Measurements from ENCODE around the gene CNTN5.

Gene CNTN5

DNA sequence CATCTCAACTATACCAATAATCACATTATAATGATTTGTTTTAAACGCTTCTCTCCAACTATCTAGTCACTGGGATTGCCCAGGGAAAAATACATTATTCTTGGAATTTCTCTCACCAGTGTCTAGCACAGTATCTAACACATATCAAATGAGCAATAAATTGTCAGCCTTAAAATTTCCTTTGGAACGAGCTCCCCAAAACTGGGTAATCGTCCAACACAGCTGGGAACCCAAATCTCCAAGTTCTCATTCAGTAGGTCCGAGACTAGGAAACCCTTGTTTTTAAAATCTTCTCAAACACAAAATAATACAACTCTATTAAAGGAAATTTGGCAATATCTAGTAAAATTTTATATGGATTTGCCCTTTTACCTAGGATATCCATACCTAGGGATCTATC lies 1338.5 kb downstream of the CNTN5 start:
- no peak for TF ChIP-seq YY1 (IDR thresholded peaks at IDR 0.05; ENCODE audit: low read depth)
- TF ChIP-seq, protein P1, sequence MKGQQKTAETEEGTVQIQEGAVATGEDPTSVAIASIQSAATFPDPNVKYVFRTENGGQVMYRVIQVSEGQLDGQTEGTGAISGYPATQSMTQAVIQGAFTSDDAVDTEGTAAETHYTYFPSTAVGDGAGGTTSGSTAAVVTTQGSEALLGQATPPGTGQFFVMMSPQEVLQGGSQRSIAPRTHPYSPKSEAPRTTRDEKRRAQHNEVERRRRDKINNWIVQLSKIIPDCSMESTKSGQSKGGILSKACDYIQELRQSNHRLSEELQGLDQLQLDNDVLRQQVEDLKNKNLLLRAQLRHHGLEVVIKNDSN (IDR thresholded peaks at IDR 0.05): no peak
- TF ChIP-seq, protein P2, sequence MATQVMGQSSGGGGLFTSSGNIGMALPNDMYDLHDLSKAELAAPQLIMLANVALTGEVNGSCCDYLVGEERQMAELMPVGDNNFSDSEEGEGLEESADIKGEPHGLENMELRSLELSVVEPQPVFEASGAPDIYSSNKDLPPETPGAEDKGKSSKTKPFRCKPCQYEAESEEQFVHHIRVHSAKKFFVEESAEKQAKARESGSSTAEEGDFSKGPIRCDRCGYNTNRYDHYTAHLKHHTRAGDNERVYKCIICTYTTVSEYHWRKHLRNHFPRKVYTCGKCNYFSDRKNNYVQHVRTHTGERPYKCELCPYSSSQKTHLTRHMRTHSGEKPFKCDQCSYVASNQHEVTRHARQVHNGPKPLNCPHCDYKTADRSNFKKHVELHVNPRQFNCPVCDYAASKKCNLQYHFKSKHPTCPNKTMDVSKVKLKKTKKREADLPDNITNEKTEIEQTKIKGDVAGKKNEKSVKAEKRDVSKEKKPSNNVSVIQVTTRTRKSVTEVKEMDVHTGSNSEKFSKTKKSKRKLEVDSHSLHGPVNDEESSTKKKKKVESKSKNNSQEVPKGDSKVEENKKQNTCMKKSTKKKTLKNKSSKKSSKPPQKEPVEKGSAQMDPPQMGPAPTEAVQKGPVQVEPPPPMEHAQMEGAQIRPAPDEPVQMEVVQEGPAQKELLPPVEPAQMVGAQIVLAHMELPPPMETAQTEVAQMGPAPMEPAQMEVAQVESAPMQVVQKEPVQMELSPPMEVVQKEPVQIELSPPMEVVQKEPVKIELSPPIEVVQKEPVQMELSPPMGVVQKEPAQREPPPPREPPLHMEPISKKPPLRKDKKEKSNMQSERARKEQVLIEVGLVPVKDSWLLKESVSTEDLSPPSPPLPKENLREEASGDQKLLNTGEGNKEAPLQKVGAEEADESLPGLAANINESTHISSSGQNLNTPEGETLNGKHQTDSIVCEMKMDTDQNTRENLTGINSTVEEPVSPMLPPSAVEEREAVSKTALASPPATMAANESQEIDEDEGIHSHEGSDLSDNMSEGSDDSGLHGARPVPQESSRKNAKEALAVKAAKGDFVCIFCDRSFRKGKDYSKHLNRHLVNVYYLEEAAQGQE (IDR thresholded peaks at IDR 0.05; ENCODE audit: low read depth): no peak
- no peak for TF ChIP-seq NFIC (IDR thresholded peaks at IDR 0.05)
- no peak for TF ChIP-seq ZBTB7A (IDR thresholded peaks at IDR 0.05; ENCODE audit: low read depth)

DNA sequence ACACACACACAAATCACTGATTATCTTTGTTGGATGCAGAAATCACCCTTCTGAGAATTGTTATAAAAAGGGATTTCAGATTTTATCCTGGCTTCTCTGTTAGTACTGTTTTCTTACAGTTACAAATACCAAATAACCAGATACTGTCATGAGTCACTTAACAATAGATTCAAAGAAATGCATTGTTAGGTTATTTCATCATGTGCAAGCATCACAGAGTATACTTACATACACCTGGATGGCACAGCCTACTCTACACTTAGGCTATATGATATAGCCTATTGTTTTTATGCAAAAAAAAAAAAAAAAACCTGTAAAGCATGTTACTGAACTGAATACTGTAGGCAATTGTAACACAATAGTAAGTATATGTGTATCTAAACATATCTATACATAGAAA lies 1347.1 kb downstream of the CNTN5 start:
- no peak for TF ChIP-seq CREB1 (IDR thresholded peaks at IDR 0.05; ENCODE audit: low read depth)

DNA sequence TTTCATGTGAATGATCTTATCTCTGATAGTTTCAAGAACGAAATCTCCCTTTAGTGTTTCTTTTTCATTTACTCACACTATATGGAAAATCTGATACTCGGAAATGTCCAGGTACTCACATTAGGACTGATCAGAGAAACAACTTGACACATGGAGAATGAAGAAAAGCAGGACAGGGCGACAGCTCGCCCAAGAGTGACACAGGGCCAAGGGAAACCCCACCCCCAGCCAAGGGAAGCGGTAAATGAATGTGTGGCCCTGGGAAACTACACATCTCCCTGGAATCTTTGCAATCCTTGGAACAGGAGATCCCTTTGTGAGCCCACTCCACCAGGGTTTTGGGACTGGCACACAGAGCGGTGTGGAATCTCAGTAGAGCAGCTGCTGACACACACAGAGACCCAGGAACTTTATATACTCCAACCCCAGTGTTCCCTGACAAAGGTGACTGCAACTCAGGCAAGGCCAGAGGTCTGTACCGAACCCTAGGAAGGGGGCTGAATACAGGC lies 1362.7 kb downstream of the CNTN5 start:
- no peak for TF ChIP-seq EP300 (IDR thresholded peaks at IDR 0.05; ENCODE audit: borderline replicate concordance)
- TF ChIP-seq TEAD4 (IDR thresholded peaks at IDR 0.05): no peak
- no peak for TF ChIP-seq FOXM1 (IDR thresholded peaks at IDR 0.05; ENCODE audit: borderline replicate concordance, low read depth)
- no peak for TF ChIP-seq NFIC (IDR thresholded peaks at IDR 0.05)
- TF ChIP-seq, protein P2 (IDR thresholded peaks at IDR 0.05; ENCODE audit: low read depth): no peak
- TF ChIP-seq TCF12 (IDR thresholded peaks at IDR 0.05; ENCODE audit: low read depth): no peak
- TF ChIP-seq CEBPB (IDR thresholded peaks at IDR 0.05): no peak
- no peak for TF ChIP-seq EGR1 (IDR thresholded peaks at IDR 0.05)
- TF ChIP-seq YY1 (IDR thresholded peaks at IDR 0.05; ENCODE audit: low read depth): no peak
- no peak for TF ChIP-seq RAD21 (IDR thresholded peaks at IDR 0.05; ENCODE audit: low read depth)
- TF ChIP-seq, protein P3, sequence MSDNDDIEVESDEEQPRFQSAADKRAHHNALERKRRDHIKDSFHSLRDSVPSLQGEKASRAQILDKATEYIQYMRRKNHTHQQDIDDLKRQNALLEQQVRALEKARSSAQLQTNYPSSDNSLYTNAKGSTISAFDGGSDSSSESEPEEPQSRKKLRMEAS (IDR thresholded peaks at IDR 0.05): no peak
- TF ChIP-seq TAF1 (IDR thresholded peaks at IDR 0.05; ENCODE audit: low read depth): no peak
- no peak for TF ChIP-seq ZBTB7A (IDR thresholded peaks at IDR 0.05; ENCODE audit: low read depth)
- no peak for TF ChIP-seq CREB1 (IDR thresholded peaks at IDR 0.05; ENCODE audit: low read depth)
- TF ChIP-seq, protein P1 (IDR thresholded peaks at IDR 0.05): no peak

DNA sequence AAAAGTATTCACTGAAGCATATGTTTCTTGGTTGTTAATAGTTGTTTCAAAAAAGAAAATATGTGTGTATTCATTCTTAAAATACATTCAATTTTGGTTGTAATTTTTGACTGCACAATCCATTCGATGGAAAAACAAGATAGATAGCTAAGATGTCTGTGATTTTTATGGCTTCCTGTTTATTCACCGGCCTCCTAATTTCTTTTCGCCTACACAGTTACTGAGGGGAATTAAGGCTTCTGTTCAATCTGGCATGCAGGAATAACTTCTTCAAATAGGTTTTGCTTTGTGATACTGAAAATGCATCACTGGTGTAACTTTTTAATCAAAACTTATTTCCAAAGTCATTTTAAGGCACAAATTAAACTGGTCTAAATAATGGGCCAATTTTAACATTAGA lies 1375.5 kb downstream of the CNTN5 start:
- no peak for TF ChIP-seq ZBTB7A (IDR thresholded peaks at IDR 0.05; ENCODE audit: low read depth)
- no peak for TF ChIP-seq TEAD4 (IDR thresholded peaks at IDR 0.05)
- TF ChIP-seq, protein P2 (IDR thresholded peaks at IDR 0.05; ENCODE audit: low read depth): no peak
- no peak for TF ChIP-seq TCF12 (IDR thresholded peaks at IDR 0.05; ENCODE audit: low read depth)
- TF ChIP-seq, protein P3 (IDR thresholded peaks at IDR 0.05): no peak
- TF ChIP-seq NFIC (IDR thresholded peaks at IDR 0.05): no peak
- no peak for TF ChIP-seq CREB1 (IDR thresholded peaks at IDR 0.05; ENCODE audit: low read depth)
- no peak for TF ChIP-seq TAF1 (IDR thresholded peaks at IDR 0.05; ENCODE audit: low read depth)
- TF ChIP-seq FOXM1 (IDR thresholded peaks at IDR 0.05; ENCODE audit: borderline replicate concordance, low read depth): no peak
- TF ChIP-seq, protein P1 (IDR thresholded peaks at IDR 0.05): no peak
- no peak for TF ChIP-seq RAD21 (IDR thresholded peaks at IDR 0.05; ENCODE audit: low read depth)
- no peak for TF ChIP-seq CEBPB (IDR thresholded peaks at IDR 0.05)
- no peak for TF ChIP-seq EP300 (IDR thresholded peaks at IDR 0.05; ENCODE audit: borderline replicate concordance)
- no peak for TF ChIP-seq YY1 (IDR thresholded peaks at IDR 0.05; ENCODE audit: low read depth)
- no peak for TF ChIP-seq EGR1 (IDR thresholded peaks at IDR 0.05)

All from Ishikawa (cell line).